ENCODE data around the gene FAM110A.

The FAM110A gene

GRCh38 chr20:826695-827323 lies 6.7 kb upstream of the FAM110A start:
- no peak for TF ChIP-seq TCF12 (IDR thresholded peaks at IDR 0.05; ENCODE audit: low read depth)
- no peak for TF ChIP-seq MAX (IDR thresholded peaks at IDR 0.05)
- TF ChIP-seq YY1 (IDR thresholded peaks at IDR 0.05; ENCODE audit: low read depth) = no peak
- no peak for TF ChIP-seq ZBTB7A (IDR thresholded peaks at IDR 0.05; ENCODE audit: low read depth)
- TF ChIP-seq FOXM1 (IDR thresholded peaks at IDR 0.05; ENCODE audit: borderline replicate concordance, low read depth) = no peak
- TF ChIP-seq CREB1 (IDR thresholded peaks at IDR 0.05; ENCODE audit: low read depth) = no peak
- no peak for TF ChIP-seq EP300 (IDR thresholded peaks at IDR 0.05; ENCODE audit: borderline replicate concordance)
- TF ChIP-seq TEAD4 (IDR thresholded peaks at IDR 0.05) = no peak
- no peak for TF ChIP-seq NFIC (IDR thresholded peaks at IDR 0.05)
- no peak for TF ChIP-seq CEBPB (IDR thresholded peaks at IDR 0.05)
- no peak for TF ChIP-seq USF1 (IDR thresholded peaks at IDR 0.05)
- TF ChIP-seq TAF1 (IDR thresholded peaks at IDR 0.05; ENCODE audit: low read depth) = no peak
- no peak for TF ChIP-seq EGR1 (IDR thresholded peaks at IDR 0.05)
- TF ChIP-seq REST (IDR thresholded peaks at IDR 0.05; ENCODE audit: low read depth) = no peak
- no peak for TF ChIP-seq RAD21 (IDR thresholded peaks at IDR 0.05; ENCODE audit: low read depth)

GRCh38 chr20:828987-829386 lies 4.5 kb upstream of the FAM110A start:
- TF ChIP-seq NFIC (IDR thresholded peaks at IDR 0.05) (no peak), TEAD4 (IDR thresholded peaks at IDR 0.05) (no peak), REST (IDR thresholded peaks at IDR 0.05; ENCODE audit: low read depth) (no peak), EGR1 (IDR thresholded peaks at IDR 0.05) (no peak), EP300 (IDR thresholded peaks at IDR 0.05; ENCODE audit: borderline replicate concordance) (no peak), RAD21 (IDR thresholded peaks at IDR 0.05; ENCODE audit: low read depth) (no peak), MAX (IDR thresholded peaks at IDR 0.05) (no peak), TCF12 (IDR thresholded peaks at IDR 0.05; ENCODE audit: low read depth) (no peak), TAF1 (IDR thresholded peaks at IDR 0.05; ENCODE audit: low read depth) (no peak), ZBTB7A (IDR thresholded peaks at IDR 0.05; ENCODE audit: low read depth) (no peak), CEBPB (IDR thresholded peaks at IDR 0.05) (no peak), USF1 (IDR thresholded peaks at IDR 0.05) (no peak), FOXM1 (IDR thresholded peaks at IDR 0.05; ENCODE audit: borderline replicate concordance, low read depth) (no peak), YY1 (IDR thresholded peaks at IDR 0.05; ENCODE audit: low read depth) (no peak)

- TF ChIP-seq TEAD4 (IDR thresholded peaks at IDR 0.05) (no peak), EGR1 (IDR thresholded peaks at IDR 0.05) (no peak)
These were observed 4.0 kb upstream of the FAM110A start for GRCh38 chr20:829551-829950.

GRCh38 chr20:830011-830521 lies 3.4 kb upstream of the FAM110A start:
- TF ChIP-seq NFIC (IDR thresholded peaks at IDR 0.05) (no peak), YY1 (IDR thresholded peaks at IDR 0.05; ENCODE audit: low read depth) (no peak), TEAD4 (IDR thresholded peaks at IDR 0.05) (no peak), TAF1 (IDR thresholded peaks at IDR 0.05; ENCODE audit: low read depth) (no peak), EGR1 (IDR thresholded peaks at IDR 0.05) (no peak), CREB1 (IDR thresholded peaks at IDR 0.05; ENCODE audit: low read depth) (no peak), ZBTB7A (IDR thresholded peaks at IDR 0.05; ENCODE audit: low read depth) (no peak), CEBPB (IDR thresholded peaks at IDR 0.05) (no peak), REST (IDR thresholded peaks at IDR 0.05; ENCODE audit: low read depth) (no peak), RAD21 (IDR thresholded peaks at IDR 0.05; ENCODE audit: low read depth) (no peak), EP300 (IDR thresholded peaks at IDR 0.05; ENCODE audit: borderline replicate concordance) (no peak), MAX (IDR thresholded peaks at IDR 0.05) (no peak), TCF12 (IDR thresholded peaks at IDR 0.05; ENCODE audit: low read depth) (no peak), USF1 (IDR thresholded peaks at IDR 0.05) (no peak), FOXM1 (IDR thresholded peaks at IDR 0.05; ENCODE audit: borderline replicate concordance, low read depth) (no peak)
